NCI-H82 treated with DMSO at 0.1 percent for 48 hours (cell line): ENCODE measurements around the gene ADAM10.
"Not testable (repeated sequence)": the region's sequence is repeated elsewhere in the genome, so short reads cannot be mapped to it uniquely, and the experiment has no call there.

Experiments
- DNase-seq: peaks from one replicate; lab custom pipeline; 2025; ENCODE audit not compliant: unreplicated experiment; lab: John Stamatoyannopoulos, UW

The ADAM10 gene, protein sequence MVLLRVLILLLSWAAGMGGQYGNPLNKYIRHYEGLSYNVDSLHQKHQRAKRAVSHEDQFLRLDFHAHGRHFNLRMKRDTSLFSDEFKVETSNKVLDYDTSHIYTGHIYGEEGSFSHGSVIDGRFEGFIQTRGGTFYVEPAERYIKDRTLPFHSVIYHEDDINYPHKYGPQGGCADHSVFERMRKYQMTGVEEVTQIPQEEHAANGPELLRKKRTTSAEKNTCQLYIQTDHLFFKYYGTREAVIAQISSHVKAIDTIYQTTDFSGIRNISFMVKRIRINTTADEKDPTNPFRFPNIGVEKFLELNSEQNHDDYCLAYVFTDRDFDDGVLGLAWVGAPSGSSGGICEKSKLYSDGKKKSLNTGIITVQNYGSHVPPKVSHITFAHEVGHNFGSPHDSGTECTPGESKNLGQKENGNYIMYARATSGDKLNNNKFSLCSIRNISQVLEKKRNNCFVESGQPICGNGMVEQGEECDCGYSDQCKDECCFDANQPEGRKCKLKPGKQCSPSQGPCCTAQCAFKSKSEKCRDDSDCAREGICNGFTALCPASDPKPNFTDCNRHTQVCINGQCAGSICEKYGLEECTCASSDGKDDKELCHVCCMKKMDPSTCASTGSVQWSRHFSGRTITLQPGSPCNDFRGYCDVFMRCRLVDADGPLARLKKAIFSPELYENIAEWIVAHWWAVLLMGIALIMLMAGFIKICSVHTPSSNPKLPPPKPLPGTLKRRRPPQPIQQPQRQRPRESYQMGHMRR

GRCh38 chr15:58749532-58750337 lies at the start of gene ADAM10:
Gene ADAM10 (minus strand): TSS chr15:58749707. CDS start chr15:58749534, 173 bp downstream.
- peak; percentile 94 for DNase-seq

- DNase-seq, result no peak
These were observed 48.0 kb upstream of the ADAM10 start for GRCh38 chr15:58797505-58797904.

GRCh38 chr15:58795825-58796224 lies 46.3 kb upstream of the ADAM10 start:
- no peak for DNase-seq

- no peak for DNase-seq
These were observed 44.4 kb upstream of the ADAM10 start for GRCh38 chr15:58793862-58794261.

- no peak for DNase-seq
These were observed 38.7 kb upstream of the ADAM10 start for GRCh38 chr15:58788056-58788710.

DNA sequence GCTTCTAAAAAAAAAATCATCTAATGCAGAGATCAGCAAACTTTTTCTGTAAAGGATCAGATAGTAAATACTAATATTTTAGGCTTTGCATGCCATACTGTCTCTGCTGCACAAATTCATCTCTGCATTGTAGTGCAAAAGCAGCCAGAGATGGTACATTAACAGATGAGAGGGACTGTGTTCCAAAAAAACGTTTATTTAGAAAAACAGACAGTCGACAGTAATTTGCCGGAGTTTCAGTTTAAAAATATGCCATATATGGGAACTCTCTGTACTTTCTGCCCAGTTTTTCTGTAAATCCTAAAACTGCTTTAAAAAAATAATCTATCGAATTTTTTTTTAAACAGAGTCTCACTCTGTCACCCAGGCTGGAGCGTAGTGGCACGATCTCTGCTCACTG lies 35.8 kb upstream of the ADAM10 start:
- no peak for DNase-seq

DNA sequence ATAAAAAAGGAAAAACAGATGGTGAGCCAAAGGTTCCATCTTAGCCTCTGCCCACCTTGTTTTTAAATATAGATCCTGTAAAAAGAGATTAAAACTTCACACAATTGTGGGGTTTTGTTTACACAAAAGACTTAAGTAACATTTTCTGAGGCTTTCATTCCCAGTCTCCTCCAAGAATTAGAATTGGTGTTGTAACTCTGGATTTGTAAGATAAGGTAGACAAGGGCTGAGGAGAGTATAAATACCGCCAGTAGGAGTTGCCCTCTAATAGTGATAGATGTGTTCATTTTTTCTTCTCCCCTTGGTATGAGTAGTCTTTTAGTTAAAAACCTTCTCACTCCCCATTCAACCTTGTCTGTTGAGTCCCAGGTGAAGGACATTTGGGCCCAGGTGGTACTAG lies 30.0 kb upstream of the ADAM10 start:
- DNase-seq, result no peak

GRCh38 chr15:58777107-58777506 lies 27.6 kb upstream of the ADAM10 start:
- no peak for DNase-seq

- no peak for DNase-seq
These were observed 25.9 kb upstream of the ADAM10 start for GRCh38 chr15:58775402-58775801.

DNA sequence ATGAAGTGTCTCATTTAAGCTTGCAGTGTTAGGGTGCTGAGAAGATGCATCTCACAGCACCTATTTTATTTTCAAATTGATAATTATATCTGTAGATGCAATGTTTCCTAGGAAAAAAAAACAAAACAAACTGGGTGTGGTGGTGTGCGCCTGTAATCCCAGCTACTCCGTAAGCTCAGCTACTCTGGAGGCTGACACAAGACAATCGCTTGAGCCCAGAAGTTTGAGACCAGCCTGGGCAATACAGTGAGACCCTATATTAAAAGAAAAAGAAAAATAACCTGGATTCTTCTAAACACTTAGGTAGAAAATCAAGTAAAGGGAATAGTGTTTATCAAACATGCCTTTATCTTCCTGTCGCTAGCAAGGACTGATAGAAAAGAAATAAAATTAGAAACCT lies 23.5 kb upstream of the ADAM10 start:
- DNase-seq, result no peak

- no peak for DNase-seq
These were observed 22.2 kb upstream of the ADAM10 start for GRCh38 chr15:58771621-58772250.

- DNase-seq, result peak; percentile 92
These were observed 21.5 kb upstream of the ADAM10 start, which contains the start of gene MINDY2 for GRCh38 chr15:58770857-58771620. Gene MINDY2 (plus strand): TSS chr15:58771302. CDS start chr15:58771396, 94 bp downstream.

GRCh38 chr15:58770519-58770856 lies 21.0 kb upstream of the ADAM10 start:
- DNase-seq, result peak; percentile 75

GRCh38 chr15:58768601-58769004 lies 19.1 kb upstream of the ADAM10 start:
- DNase-seq, result not testable (repeated sequence)

GRCh38 chr15:58766290-58766689 lies 16.8 kb upstream of the ADAM10 start:
- DNase-seq, result no peak

GRCh38 chr15:58764468-58764867 lies 15.0 kb upstream of the ADAM10 start:
- DNase-seq, result no peak

DNA sequence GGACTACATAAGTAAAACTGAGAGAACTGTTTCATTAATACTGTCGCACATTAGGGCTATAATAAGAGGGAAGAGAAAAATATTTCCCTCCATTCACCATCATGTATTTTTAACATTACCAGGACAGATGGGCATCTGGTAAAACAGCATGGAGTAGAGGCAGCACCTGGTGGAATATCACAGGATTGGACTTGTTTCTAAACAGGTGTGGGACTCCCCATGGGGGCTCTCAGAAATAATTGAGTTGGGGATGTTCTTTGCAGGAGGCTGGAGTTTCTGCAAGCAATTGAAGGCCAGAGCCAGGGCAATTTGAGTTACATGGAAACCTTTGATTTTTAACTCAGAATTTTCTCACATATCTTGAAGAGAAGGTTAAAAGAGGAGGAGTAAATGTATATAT lies 13.2 kb upstream of the ADAM10 start:
- DNase-seq, result no peak

DNA sequence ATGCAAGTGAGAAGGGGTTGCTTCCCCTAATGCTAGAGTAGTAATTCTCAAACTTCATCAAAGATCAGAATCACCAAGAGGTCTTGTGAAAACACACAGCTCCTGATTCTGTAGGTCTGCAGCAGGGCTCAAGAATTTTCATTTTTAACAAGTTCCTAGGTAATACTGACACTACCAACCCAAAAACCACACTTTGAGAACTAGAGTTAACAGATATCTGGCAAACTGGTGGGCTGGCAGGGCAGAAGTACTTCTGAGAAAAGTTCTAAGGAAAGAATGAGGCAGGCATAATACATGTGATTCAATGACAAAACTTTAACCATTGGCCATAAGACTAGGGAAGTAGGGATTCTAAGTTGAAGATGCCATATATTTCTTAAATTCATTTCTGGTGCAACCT lies 12.8 kb upstream of the ADAM10 start:
- no peak for DNase-seq

GRCh38 chr15:58761010-58761388 lies 11.5 kb upstream of the ADAM10 start:
- no peak for DNase-seq
